ENCODE data around the gene RBM47. TPM values are rescaled to one million over a fixed set of nuclear protein-coding genes. Genes with fewer than 3 reads are reported as not detected.
A peak's percentile ranks its signal among the peaks of the same experiment; 100 is the strongest.

The RBM47 gene
- total RNA-seq, 1 experiment from 2014 or later: 70.3 TPM

- H2BK5ac ChIP-seq (ENCODE audit: insufficient read length, low read length): no peak overlapping the region
- no peaks in the 10 kb centered on the region for H3K27me3 ChIP-seq (ENCODE audit: insufficient read depth, low read length)
- no peak for TF ChIP-seq CTCF (conservative IDR thresholded peaks at IDR 0.05)
- no peak overlapping the region for H2BK15ac ChIP-seq (ENCODE audit: low read depth, low read length)
- H2BK20ac ChIP-seq (ENCODE audit: low read depth, low read length, poor library complexity, severe bottlenecking): no peak overlapping the region
- H2AFZ ChIP-seq (ENCODE audit: low read length): no peak overlapping the region
- no peak overlapping the region for H3K27ac ChIP-seq (ENCODE audit: insufficient read length, low read depth, low read length)
- peak overlapping the region; percentile 51 for H2BK12ac ChIP-seq (ENCODE audit: insufficient read length, low read depth, low read length)
- H2AK5ac ChIP-seq (ENCODE audit: insufficient read length, low read length): no peak overlapping the region
- WGBS (ENCODE audit: extremely low coverage, insufficient read length, low lambda C conversion rate): no CpG with 5 or more reads among the region's 3 CpGs
- no peak overlapping the region for H3K4me2 ChIP-seq (ENCODE audit: insufficient read depth, insufficient read length, low read length)
- peak overlapping the region; percentile 82 for H3T11ph ChIP-seq (ENCODE audit: low read length)
- Mint-ChIP-seq H3K9me3 (no peaks in the 10 kb centered on the region), H3K4me1 (peaks cover 10 to 14% of the 10 kb centered on the region in 2 experiments), H3K4me3 (no peak overlapping the region), H3K27me3 (ENCODE audit: low read depth) (no peaks in the 10 kb centered on the region), H3K36me3 (ENCODE audit: insufficient read depth in 1 of 3, low read depth in 3 of 3) (peaks cover 0 to 8% (median 3%) of the 10 kb centered on the region in 3 experiments; a peak in 4 of 7 replicates), H3K27ac (no peak overlapping the region)
- no peak overlapping the region for H3K9ac ChIP-seq (ENCODE audit: extremely low read depth, insufficient read length, low read length)
- no peak overlapping the region for H2BK120ac ChIP-seq (ENCODE audit: low read depth, low read length, poor library complexity, severe bottlenecking)
- no peak for DNase-seq
- no peak overlapping the region for H3K14ac ChIP-seq (ENCODE audit: insufficient read depth, low read length)
- no peak overlapping the region for H3K23ac ChIP-seq (ENCODE audit: insufficient read length, low read depth, low read length)
- no peaks in the 10 kb centered on the region for H3K23me2 ChIP-seq (ENCODE audit: insufficient read length, low read depth, low read length, poor library complexity, severe bottlenecking)
- no peak overlapping the region for H4K91ac ChIP-seq (ENCODE audit: insufficient read length, low read depth, low read length)
- H4K5ac ChIP-seq (ENCODE audit: insufficient read length, low read depth, low read length): no peak overlapping the region
- no peak overlapping the region for H3K56ac ChIP-seq (ENCODE audit: insufficient read length, low read depth, low read length)
- H4K20me1 ChIP-seq (ENCODE audit: control insufficient read depth, insufficient read depth, insufficient read length): peaks cover 3% of the 10 kb centered on the region
- H3K18ac ChIP-seq (ENCODE audit: insufficient read length, low read depth, low read length): no peak overlapping the region
- no peaks in the 10 kb centered on the region; the same call in 1 of the 2 replicates for H3K4me1 ChIP-seq (ENCODE audit: insufficient read depth, low read length)
- H3K79me1 ChIP-seq (ENCODE audit: insufficient read depth, low read depth, low read length, poor library complexity, severe bottlenecking): peaks cover 2% of the 10 kb centered on the region
- H3K9me3 ChIP-seq (ENCODE audit: control insufficient read depth, low read depth, low read length): no peaks in the 10 kb centered on the region
- H4K8ac ChIP-seq (replicated peaks; ENCODE audit: insufficient read length, low read depth, low read length): no peak overlapping the region
- H3K79me2 ChIP-seq (ENCODE audit: insufficient read depth, low read length): no peaks in the 10 kb centered on the region; the same call in 1 of the 2 replicates
- H3K4ac ChIP-seq (ENCODE audit: low read depth, low read length): no peak overlapping the region
These were observed 136.5 kb downstream of the RBM47 start for GRCh38 chr4:40493160-40493559.

All from H9 (cell line).